HG03066 (cell line): ENCODE measurements around the gene TBC1D1.
"Not testable (repeated sequence)": the region's sequence is repeated elsewhere in the genome, so short reads cannot be mapped to it uniquely, and the experiment has no call there.

Source experiments
- ATAC-seq: cut with Tn5 transposase; IDR thresholded peaks from one replicate; pipeline ENCODE4 v1.9.1; 2021; ENCODE audit warnings: low read depth; ENCODE audit not compliant: unreplicated experiment

TBC1D1 gene

DNA sequence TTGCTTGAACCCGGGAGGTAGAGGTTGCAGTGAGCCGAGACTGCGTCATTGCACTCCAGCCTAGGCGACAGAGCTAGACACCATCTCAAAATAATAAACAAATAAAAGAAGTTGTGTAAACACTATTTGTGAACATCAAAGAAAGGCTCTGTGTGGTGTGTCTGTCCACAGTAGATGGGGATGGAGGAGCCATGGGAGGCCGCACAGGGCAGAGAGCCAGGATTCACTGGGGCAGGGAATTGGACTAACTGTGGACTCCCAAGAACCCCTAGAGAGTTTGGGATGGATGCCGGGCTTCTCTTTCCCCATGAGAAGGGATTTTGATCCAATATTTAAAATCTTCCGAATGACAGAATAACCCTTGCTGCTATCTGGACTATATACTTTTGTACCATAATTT, 26.5 kb downstream of the TBC1D1 start:
- no peak for ATAC-seq

DNA sequence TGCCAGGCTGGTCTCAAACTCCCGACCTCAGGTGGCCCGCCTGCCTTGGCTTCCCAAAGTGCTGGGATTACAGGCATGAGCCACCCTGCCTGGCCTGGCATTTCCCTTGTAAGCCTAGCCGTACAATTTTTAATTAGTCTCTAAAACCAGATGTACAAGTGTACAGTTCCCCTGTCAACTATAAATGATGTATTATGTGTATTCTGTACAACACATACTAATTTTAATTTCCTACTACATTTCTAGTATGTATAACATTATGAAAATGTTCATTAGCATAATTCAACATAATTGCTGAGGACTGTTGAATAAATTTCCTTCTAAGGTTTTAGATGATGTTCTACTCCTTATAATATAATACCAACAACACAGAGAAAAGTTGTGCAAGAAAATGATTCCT, 27.8 kb downstream of the TBC1D1 start:
- no peak for ATAC-seq

DNA sequence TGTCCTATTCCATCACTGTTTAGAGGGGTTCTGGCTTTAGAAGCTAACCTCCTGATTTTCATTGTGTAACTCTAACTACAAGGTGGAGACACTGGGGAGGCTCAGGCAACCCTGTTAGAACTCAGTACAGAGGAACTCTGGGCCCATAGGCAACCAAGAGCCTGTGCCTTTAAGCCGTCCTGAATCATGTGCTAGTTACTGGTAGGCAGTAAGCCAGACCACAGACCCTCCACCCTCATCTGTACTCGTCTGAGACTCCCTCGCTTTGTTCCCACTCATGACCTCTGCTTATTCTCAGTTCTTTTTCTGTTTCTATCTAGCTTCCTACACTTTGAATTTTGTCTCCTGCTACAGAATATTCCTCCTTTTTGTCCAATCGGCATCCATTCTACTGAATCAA, 31.4 kb downstream of the TBC1D1 start:
- ATAC-seq = no peak

DNA sequence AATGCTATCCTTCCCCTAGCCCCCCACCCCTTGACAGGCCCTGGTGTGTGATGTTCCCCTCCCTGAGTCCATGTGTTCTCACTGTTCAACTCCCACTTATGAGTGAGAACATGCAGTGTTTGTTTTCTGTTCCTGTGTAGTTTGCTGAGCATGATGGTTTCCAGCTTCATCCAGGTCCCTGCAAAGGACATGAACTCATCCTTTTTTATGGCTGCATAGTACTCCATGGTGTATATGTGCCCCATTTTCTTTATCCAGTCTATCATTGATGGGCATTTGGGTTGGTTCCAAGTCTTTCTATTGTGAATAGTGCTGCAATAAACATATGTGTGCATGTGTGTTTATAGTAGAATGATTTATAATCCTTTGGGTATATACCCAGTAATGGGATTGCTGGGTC, 32.2 kb downstream of the TBC1D1 start:
- not testable (repeated sequence) for ATAC-seq

DNA sequence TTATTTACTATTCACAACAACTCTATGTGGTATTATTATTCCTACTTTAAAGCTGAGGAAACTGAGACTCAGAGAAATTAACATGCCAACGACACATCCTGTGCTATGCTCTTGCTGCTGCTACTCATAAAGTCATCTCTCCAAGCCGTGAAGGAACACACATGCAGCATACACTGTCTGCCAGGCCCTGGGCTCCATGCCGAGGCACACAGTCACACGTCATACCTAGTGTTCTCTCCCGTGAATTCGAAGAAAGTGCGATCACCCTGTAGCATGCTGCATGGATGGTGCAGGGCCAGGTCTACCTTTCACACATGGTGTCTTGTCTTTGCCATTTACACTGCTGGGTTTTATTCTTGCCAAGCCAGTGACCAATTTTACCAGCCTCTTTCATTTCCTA, 34.1 kb downstream of the TBC1D1 start:
- no peak for ATAC-seq

DNA sequence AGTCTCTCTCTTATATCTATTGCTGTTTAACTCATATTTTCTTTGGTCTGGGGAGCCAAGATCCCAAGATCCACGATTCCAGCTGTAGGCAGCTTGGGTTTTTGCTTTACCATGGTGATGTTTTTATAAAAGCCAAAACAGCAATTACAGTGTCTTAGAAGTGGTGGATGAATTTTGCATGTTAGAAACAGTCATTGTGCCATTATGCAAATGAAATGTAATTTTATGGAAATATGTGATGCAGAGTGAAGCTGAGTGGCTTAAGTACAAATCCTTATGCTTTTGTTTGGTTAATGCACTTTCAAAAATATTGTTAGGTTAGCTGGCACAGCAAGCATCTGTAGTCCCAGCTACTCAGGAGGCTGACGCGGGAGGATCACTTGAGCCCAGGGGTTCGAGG, 36.5 kb downstream of the TBC1D1 start:
- no peak for ATAC-seq

DNA sequence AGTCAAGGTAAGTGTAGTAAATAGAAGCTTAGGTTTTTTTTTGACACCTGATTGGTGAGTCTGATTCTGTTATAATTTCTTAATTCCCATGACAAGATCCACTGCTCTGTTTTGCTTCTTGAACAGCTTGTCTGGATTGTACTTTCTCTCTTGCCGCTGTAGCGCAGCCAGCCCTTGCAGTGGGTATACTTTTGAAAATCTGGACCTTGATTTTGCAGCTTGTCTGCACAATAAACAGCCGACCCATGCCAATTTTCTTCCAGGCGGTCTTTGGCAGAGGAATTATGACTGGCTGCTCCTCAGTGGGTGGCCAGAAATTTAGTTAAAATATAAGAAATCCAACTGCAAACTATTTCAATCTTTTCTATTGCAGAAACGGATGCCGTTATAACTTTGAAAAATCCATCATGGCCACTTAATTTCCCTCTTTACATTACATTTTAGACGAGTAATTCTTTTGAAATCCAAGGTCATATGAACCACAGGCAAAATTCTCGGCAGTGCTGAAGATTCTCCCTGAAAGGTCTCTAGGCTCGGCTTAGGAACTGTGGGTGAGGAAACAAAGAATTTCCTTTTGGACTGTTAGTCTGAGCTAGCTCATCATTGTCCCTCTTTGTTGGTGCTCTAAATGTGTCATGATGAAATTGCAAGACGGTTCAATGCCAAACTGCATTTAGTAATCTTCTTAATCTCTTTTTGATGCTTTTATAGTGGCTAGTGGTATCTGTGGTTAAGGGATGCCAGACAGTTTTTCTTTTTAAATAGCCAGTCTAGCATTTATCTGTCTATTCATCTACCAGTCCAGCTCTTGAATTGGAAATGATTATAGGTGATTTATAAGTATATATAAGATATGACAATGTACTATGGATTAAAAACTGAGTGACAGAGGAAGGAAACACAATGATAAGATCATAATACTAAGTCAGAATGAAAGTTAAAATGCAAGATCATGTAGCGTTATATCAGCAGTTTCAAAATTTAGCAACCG, 37.8 kb downstream of the TBC1D1 start:
- no peak for ATAC-seq

DNA sequence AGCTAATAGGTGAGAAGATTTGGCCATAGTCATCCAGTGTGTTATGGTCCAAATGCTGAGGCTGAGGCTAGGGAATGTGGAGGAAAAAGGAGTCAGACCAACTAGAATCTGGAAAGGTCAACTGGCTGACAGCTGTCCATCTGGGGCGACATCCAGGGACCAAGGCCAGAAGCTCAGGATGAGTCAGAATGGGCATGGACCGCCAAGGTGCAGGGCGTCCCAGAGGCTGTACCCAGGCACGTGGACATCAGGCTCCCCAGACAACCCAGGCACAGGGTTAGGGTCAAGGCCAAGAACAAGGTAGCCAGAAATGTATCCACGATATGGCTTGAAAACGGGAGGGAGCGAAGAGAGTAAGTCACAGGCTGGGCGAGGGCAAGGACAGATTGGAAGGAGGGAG, 43.2 kb downstream of the TBC1D1 start:
- no peak for ATAC-seq

DNA sequence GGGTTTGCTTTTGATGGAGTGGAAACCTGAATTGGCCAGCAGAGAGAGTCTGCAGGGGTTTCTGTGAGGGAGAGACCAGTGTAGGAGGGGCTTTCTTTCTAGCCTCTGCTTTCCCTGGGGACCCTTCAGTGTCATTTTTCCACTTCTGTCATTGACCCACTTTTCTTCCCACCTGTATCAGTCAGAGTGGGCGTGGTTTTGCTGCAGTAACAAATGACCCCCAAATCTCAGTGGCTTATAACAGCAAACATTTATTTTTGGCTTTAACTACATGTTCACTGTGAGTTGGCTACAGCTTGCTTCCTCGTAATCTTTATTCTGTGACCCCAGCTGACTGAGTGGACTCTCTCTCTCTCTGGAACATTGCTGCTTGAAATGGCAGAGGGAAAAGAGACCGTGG, 43.7 kb downstream of the TBC1D1 start:
- no peak for ATAC-seq

DNA sequence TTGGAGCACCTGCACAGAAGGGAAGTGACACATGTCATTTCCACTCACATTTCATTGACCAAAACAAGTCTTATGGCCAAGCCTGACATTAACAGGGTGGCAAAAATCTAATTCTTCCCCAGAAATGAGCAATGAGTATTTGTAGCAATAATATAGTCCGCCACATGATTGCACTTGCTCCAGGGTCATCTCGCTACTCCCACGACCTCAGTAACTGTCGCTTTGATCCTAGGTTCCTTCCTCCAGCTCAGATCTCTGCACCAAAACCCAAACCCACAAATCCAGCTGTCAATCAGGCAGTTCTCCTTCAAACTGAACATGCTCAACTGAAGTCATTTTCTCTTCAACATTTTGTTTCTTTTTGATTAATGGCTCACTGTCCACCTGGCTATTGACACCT, 44.1 kb downstream of the TBC1D1 start:
- no peak for ATAC-seq

DNA sequence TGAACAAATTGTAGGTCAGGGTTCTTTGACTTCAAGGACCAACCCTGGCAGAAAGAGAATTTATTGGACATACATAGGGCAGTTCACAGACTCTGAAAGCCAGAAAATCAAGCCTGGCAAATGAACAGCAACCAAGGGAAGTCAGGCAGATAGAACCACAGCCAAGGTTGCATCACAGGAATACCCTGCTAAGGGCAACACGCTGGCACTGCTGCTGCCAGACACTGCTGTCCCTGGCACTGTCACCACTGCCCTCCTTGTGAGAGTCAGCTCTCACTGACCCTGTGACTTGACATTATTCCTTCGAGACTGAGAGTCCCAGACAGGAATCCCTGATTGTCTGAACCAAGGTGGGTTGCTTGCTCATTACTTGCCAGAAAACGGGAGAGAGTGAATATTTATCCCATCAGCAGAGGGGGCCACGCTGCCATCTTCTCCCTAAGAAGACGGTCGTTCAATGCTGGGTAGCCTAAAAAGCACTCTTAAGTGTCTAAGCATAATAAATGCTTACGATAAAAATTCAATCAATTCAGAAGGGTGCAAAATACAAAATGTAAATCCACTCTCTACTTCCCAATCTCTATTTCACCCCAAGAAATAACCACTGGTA, 46.1 kb downstream of the TBC1D1 start:
- no peak for ATAC-seq

DNA sequence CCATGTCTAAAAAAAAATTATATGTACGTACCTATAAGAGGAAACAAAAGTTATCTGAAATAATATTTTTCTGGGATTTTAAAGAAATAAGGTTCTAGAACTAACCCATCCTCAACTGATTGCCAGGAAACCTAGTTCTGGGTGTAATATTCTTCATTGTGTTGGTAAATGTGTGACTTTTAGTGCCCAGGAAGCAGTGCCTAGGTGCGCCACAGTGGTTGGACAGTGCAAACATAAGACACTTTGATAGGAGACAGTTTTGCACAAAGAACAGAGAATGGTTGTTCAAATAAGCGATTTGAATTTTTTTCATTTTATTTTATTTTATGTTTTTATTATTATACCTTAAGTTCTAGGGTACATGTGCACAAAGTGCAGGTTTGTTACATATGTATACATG, 47.3 kb downstream of the TBC1D1 start:
- ATAC-seq = no peak

DNA sequence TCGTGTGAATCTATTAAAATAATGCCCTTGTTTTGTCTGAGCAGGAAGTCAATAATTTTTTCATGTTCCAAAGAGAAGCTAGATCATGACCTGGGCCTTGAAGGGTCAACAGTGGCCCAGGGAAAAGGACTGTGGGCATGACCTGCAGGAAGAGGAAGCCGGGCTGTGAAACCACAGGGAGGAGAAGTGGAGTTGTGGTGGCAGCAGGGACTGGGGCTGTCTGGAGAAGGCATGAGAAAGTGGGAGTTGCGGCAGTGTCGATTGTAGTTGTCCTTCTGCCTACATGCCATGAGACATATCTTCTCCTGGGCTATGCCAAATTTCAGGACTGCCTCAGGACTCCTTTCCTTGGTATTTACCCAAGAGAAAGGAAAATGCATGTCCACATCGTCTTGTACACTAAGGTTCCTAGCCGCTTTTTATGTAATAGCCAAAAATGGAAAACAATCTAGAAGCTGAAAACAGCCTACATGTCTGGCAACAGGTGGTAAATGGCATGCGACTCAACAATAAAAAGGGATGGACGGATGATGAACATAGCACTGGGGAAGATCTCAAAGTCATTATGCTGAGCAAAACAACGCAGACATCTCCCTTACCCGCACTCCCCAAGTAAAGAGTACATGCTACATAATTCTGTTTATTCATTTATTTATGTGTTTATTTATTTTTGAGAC, 55.8 kb downstream of the TBC1D1 start:
- no peak for ATAC-seq

DNA sequence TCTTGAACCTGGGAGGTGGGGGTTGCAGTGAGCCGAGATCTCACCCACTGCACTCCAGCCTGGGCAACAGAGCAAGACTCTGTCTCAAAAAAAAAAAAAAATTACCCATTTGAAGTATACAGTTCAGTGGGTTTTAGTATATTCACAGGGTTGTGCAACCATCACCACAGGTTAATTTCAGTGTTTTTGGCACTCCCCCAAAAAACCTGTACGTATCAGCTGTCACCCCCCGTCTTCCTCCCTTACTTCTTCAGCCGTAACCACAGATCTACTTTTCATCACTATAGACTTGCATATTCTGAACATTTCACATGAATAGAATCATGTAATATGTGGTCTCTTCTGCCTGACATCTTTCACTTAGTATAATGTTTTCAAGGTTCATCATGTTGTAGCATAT, 57.7 kb downstream of the TBC1D1 start:
- ATAC-seq = peak; percentile 56

DNA sequence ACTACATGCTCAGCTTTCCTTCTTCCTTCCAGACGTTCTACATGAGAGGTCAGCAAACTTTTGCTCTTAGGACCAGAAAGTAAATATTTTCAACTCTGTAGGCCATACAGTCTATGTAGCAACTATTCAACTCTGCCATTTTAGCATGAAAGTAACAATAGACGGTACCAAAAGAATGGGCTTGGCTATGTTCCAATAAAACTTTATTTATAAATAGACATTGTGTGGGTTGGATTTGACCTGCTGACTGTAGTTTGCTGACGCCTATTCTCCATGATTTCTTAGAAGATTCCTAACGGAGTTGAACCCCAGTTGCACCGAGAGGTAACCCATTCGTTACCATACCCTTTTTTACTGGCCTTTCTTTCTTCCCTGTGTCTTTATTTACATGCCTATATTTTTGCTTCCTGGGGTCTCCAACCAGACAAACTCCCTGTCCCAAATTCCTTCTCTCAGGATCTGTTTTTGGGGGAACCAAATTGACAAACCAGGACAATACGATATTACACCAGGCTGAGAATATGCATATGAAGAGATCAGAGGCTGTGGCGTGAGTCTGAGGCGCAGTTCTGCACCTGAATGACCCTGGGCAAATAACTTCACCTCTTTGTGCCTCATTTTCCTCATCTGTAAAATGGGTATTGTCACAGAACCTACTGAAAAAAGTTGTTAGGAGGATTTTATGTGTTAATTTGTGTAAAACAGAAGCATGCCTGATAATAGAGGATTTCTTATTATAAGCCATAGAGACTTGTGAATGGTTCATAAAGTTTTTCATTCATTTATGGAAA, 58.9 kb downstream of the TBC1D1 start:
- ATAC-seq = no peak

DNA sequence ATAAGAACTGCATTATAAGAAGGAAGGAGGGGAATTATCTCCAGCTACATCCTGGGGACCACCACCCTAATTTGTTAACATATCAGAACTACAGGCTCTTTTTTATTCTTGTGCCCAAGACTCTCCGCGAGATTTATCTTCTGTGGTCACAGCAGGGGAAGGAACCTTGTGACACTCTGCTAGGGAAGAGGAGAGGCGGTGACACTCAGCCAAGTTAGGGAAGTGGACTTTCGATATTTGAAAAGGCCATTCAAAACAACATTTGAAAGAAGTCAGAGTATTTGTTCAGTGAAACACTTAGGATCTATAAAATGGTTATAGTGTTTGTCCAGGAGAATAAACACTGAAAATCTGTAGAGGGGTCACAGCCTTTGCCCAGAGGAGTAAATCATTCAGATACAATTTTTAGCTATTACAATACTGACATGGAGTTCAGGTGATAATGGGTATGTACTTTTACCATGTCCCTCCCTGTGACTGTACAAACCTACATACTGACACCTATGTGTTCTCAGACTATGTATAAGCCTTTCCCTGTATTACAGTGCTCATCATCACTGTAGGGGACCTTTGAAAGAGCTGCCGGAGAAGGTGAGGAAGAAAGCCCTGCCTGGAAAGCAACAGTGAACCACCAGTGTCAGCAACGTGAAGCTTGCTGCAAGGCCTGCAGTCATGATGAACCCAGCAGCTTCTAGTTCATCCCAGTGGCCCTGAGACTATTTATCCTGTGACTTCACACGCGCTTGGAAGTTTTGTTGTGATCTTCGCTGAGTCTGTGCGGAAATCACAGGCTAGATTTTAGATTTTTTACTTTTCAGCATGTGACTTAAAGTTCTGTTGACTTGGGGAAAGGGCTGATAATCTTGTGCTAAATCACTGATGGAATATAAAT, 60.8 kb downstream of the TBC1D1 start:
- no peak for ATAC-seq

DNA sequence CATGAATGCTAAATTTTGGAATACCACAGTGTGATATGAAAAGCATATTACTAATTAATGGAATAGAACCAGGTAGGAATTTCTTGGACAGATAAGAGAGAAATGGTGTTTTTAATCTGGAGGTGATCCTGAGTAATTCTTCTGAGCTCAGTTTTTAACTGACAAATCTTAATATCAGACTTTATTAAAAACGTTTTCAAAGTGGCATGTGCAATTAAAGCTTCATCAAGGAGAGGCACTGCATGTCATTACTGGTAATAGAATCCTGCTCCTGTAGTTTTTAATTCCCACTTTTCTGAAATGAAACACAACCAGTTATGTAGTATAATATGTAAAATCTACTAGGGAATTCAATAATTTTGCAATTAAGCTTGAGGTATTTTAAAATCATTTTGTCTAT, 62.3 kb downstream of the TBC1D1 start:
- ATAC-seq = no peak

DNA sequence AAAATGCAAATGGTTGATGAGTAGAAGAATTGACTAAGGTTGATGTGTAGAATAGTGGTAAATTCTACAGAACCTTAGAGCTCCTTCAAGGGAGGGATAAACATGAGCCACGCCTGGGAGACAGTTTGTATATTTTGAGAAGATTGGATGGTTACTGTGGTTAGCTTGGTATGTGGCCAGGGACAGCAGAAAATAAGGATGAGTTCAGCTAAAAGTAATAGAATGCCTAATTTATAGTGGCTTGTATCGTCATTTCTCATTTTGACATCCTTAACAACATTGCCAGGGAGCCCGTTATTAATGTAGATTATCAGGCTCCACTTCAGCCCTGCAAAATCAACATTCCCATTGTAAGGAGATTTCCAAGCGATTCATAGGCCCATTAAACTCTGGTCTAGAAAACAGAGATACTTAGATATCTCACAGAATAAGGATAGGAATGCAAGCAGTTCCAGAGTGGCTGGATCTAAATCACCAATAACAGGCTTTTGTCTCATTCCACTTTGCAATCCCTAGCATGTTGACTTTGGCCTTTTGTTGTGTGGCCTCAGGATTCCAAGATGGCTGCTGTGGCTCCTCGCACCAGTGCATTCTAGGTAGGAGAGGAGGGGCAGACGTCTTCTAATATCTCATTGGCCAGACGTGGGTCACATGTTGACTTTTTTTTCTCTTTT, 62.9 kb downstream of the TBC1D1 start:
- no peak for ATAC-seq

DNA sequence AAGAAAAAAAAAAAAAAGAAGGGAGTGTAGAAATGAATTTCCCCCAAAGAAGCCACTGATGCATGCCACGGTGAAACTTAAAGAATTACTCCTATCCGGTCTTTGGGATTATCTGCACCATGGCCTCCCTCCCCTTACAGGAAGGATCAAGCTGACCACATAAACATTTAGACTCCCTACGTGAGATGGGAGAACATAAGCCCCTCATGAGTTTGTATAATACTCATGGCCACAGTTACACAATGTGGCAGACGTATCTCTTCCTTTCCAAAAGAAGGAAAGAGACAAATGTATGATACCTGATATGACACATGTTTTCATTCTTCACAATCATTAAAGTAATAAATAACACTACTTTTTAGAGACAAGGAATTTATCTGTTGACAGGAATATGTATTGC, 66.1 kb downstream of the TBC1D1 start:
- no peak for ATAC-seq
